Colon (tissue), 2 donors: ENCODE results near the gene BCL2L15.
"Not testable (repeated sequence)": the region's sequence is repeated elsewhere in the genome, so short reads cannot be mapped to it uniquely, and the experiment has no call there.

Experiments used
- FAIRE-seq: peaks from 2 replicates; lab custom pipeline; 2012; peaks lifted over from hg19 to GRCh38; lab: Jason Lieb, UNC
- donor health status: control.
- donor health status: control.

The BCL2L15 gene

GRCh38 chr1:113870778-113871177, 16.6 kb downstream of the BCL2L15 start:
- FAIRE-seq, result no peak

- no peak for FAIRE-seq
Measured at GRCh38 chr1:113868387-113869083, 18.8 kb downstream of the BCL2L15 start.

- no peak for FAIRE-seq
Measured at GRCh38 chr1:113861641-113862040, 25.7 kb downstream of the BCL2L15 start.

- no peak for FAIRE-seq
Measured at GRCh38 chr1:113860891-113861290, 26.5 kb downstream of the BCL2L15 start.

GRCh38 chr1:113859478-113860175, 27.8 kb downstream of the BCL2L15 start:
- FAIRE-seq, result no peak

GRCh38 chr1:113858982-113859381, 28.4 kb downstream of the BCL2L15 start:
- no peak for FAIRE-seq

- FAIRE-seq, result no peak
Measured at GRCh38 chr1:113858418-113858817, 29.0 kb downstream of the BCL2L15 start.

- no peak for FAIRE-seq
Measured at GRCh38 chr1:113857776-113858175, 29.6 kb downstream of the BCL2L15 start.

- FAIRE-seq, result no peak
Measured at GRCh38 chr1:113856401-113856790, 31.0 kb downstream of the BCL2L15 start.

- FAIRE-seq, result no peak
Measured at GRCh38 chr1:113855630-113856400, 31.6 kb downstream of the BCL2L15 start.

- no peak for FAIRE-seq
Measured at GRCh38 chr1:113854234-113854633, 33.1 kb downstream of the BCL2L15 start.

- not testable (repeated sequence) for FAIRE-seq
Measured at GRCh38 chr1:113852694-113853093, 34.7 kb downstream of the BCL2L15 start.

GRCh38 chr1:113850127-113850796, 37.1 kb downstream of the BCL2L15 start:
- no peak for FAIRE-seq

GRCh38 chr1:113849072-113849471, 38.3 kb downstream of the BCL2L15 start:
- FAIRE-seq, result no peak

- no peak for FAIRE-seq
Measured at GRCh38 chr1:113846391-113847035, 40.9 kb downstream of the BCL2L15 start.

- FAIRE-seq, result no peak
Measured at GRCh38 chr1:113836534-113836933, 50.8 kb downstream of the BCL2L15 start.

GRCh38 chr1:113835686-113836290, 51.6 kb downstream of the BCL2L15 start:
- peak; percentile 94 for FAIRE-seq

GRCh38 chr1:113834716-113835115, 52.7 kb downstream of the BCL2L15 start:
- FAIRE-seq, result no peak
